HepG2 (cell line): ENCODE data around the gene ATF3. TPM values are rescaled to one million over a fixed set of nuclear protein-coding genes. Genes with fewer than 3 reads are reported as not detected.

ENCODE experiments used
- ATAC-seq: fragments of 200-7000 bp; cut with Tn5 transposase; 3 replicates; pipeline ENCODE4 v1.9.1; 2020; ENCODE audit warnings: mild to moderate bottlenecking, moderate library complexity
- BruUV-seq: library from RNA; stranded (reverse); fragments of 400-500 nt; replicated peaks from 2 replicates; lab custom pipeline; 2021; lab: Mats Ljungman, UMichigan
- CTCF ChIA-PET: fragments of 300-600 bp; formaldehyde crosslinking; extraction: SDS; loops from one replicate; lab custom pipeline; 2021; ENCODE audit warnings: low total read pairs, inconsistent platforms, low intra/inter-chr PET ratio; lab: Yijun Ruan, JAX
- POLR2A ChIA-PET: fragments of 350-600 bp; sonication (Branson Sonifier 250); formaldehyde crosslinking; loops from one replicate; lab custom pipeline; 2020; ENCODE audit warnings: antibody characterized with exemption, inconsistent platforms; lab: Yijun Ruan, JAX
- DNase-seq: peaks from one replicate; pipeline ENCODE4 v3.0.0-alpha.2; 2015; ENCODE audit warnings: low spot score
- FAIRE-seq: peaks from 3 replicates; lab custom pipeline; 2011; peaks lifted over from hg19 to GRCh38; lab: Jason Lieb, UNC
- H2AFZ ChIP-seq: one replicate; pipeline ENCODE4 v1.6.1; 2011; ENCODE audit warnings: low read length, inconsistent platforms
- H3K27ac ChIP-seq: fragments of 300-600 bp; 3 replicates; pipeline ENCODE4 v1.8.0; 2011; ENCODE audit warnings: mixed run types, mild to moderate bottlenecking, mixed read lengths, low read length, inconsistent platforms; ENCODE audit not compliant: insufficient read depth; ENCODE audit errors: extremely low read length
- H3K27me3 ChIP-seq, 2 experiments: fragments of 200-600 bp in 1 of 2; 2 replicates in 1 of 2; 3 replicates in 1 of 2; pipeline versions ENCODE4 v1.6.0 to v1.8.0; 2011; ENCODE audit warnings: low read length in 2 of 2, mild to moderate bottlenecking in 2 of 2, moderate library complexity in 2 of 2, inconsistent platforms in 1 of 2; ENCODE audit not compliant: insufficient read depth in 2 of 2, control insufficient read depth in 1 of 2
- H3K36me3 ChIP-seq, 2 experiments: fragments of 200-600 bp in 1 of 2; replicated peaks in 1 of 2; 2 replicates in 1 of 2; 3 replicates in 1 of 2; pipeline versions ENCODE4 v1.5.1 to v1.8.0; 2011; ENCODE audit warnings: low read length in 2 of 2, inconsistent platforms in 1 of 2; ENCODE audit not compliant: insufficient read depth in 2 of 2, control insufficient read depth in 1 of 2
- H3K4me1 ChIP-seq: 2 replicates; pipeline ENCODE4 v1.5.1; 2012; ENCODE audit warnings: low read length, inconsistent platforms; ENCODE audit not compliant: insufficient read depth
- H3K4me2 ChIP-seq: 2 replicates; pipeline ENCODE4 v1.6.0; 2011; ENCODE audit warnings: low read depth, low read length, inconsistent platforms
- H3K4me3 ChIP-seq, 3 experiments: fragments of 200-600 bp in 1 of 3; sonication (generic), shearing (Covaris generic) in 1 of 3; replicated peaks in 1 of 3; 2 replicates each; pipeline ENCODE4 v1.5.1; 2011 to 2016; ENCODE audit warnings: low read length in 3 of 3, inconsistent platforms in 2 of 3, low read depth in 2 of 3, mild to moderate bottlenecking in 2 of 3, control low read depth in 1 of 3, mixed read lengths in 1 of 3; ENCODE audit not compliant: insufficient read depth in 1 of 3
- H3K79me2 ChIP-seq: one replicate; pipeline ENCODE4 v1.6.1; 2011; ENCODE audit warnings: low read length, inconsistent platforms; ENCODE audit not compliant: insufficient read depth
- H3K9ac ChIP-seq: 2 replicates; pipeline ENCODE4 v1.6.0; 2011; ENCODE audit warnings: mild to moderate bottlenecking, low read depth, low read length, inconsistent platforms; ENCODE audit not compliant: insufficient read depth
- H3K9me3 ChIP-seq: 2 replicates; pipeline ENCODE4 v1.5.1; 2012; ENCODE audit warnings: mild to moderate bottlenecking, low read length
- H4K20me1 ChIP-seq: 2 replicates; pipeline ENCODE4 v1.6.0; 2011; ENCODE audit warnings: inconsistent platforms, mild to moderate bottlenecking, low read length, moderate library complexity; ENCODE audit not compliant: insufficient read depth
- ARNT ChIP-seq: fragments of 450-650 bp; IDR thresholded peaks from 2 replicates; pipeline ENCODE4 v1.6.1; 2017
- FOXK2 ChIP-seq: fragments of 450-650 bp; IDR thresholded peaks from 2 replicates; pipeline ENCODE4 v1.6.1; 2016
- GLMP ChIP-seq: sonication (generic); formaldehyde crosslinking; IDR thresholded peaks from 2 replicates; pipeline ENCODE4 v1.9.0; 2021; ENCODE audit warnings: missing genetic modification reagents, mild to moderate bottlenecking, borderline replicate concordance
- HCFC1 ChIP-seq: fragments of 150-350 bp; IDR thresholded peaks from 2 replicates; pipeline ENCODE4 v1.6.1; 2014; ENCODE audit warnings: low read depth, low read length
- KDM1A ChIP-seq: IDR thresholded peaks from 2 replicates; pipeline ENCODE4 v1.6.1; 2016; ENCODE audit warnings: missing compliant biosample characterization
- KLF12 ChIP-seq: sonication (generic); formaldehyde crosslinking; IDR thresholded peaks from 2 replicates; pipeline ENCODE4 v1.4.0; 2020; ENCODE audit warnings: missing genetic modification reagents, borderline replicate concordance
- MAFF ChIP-seq: IDR thresholded peaks from 2 replicates; pipeline ENCODE4 v1.6.1; 2011; ENCODE audit warnings: low read depth, low read length, improper control_type of control experiment
- MIXL1 ChIP-seq: IDR thresholded peaks from 2 replicates; pipeline ENCODE4 v1.6.1; 2016
- SMARCE1 ChIP-seq: fragments of 450-650 bp; IDR thresholded peaks from 2 replicates; pipeline ENCODE4 v1.6.1; 2017; ENCODE audit warnings: borderline replicate concordance
- ZBTB37 ChIP-seq: sonication (generic); formaldehyde crosslinking; IDR thresholded peaks from 2 replicates; pipeline ENCODE4 v1.4.0; 2020; ENCODE audit warnings: mild to moderate bottlenecking, missing genetic modification reagents
- ZNF138 ChIP-seq: sonication (generic); formaldehyde crosslinking; IDR thresholded peaks from 2 replicates; pipeline ENCODE4 v1.5.0; 2020; ENCODE audit warnings: mild to moderate bottlenecking, low read depth, missing genetic modification reagents
- ZNF382 ChIP-seq: sonication (generic); formaldehyde crosslinking; IDR thresholded peaks from 2 replicates; pipeline ENCODE4 v1.5.0; 2020; ENCODE audit warnings: missing genetic modification reagents, mild to moderate bottlenecking, borderline replicate concordance
- ZNF768 ChIP-seq: sonication (generic); formaldehyde crosslinking; IDR thresholded peaks from 2 replicates; pipeline ENCODE4 v1.4.0; 2020; ENCODE audit warnings: missing genetic modification reagents
- ZNF816 ChIP-seq: sonication (generic); formaldehyde crosslinking; IDR thresholded peaks from 2 replicates; pipeline ENCODE4 v1.8.0; 2022; ENCODE audit warnings: missing genetic modification reagents, mild to moderate bottlenecking, borderline replicate concordance
- WGBS: methylation state at CpG from one replicate; pipeline ENCODE4 v1.1.6; 2017; ENCODE audit warnings: low lambda C conversion rate; 5-methylcytosine and 5-hydroxymethylcytosine counted together
- in situ Hi-C: cut with HindIII; loops from 2 replicates; pipeline ENCODE4 v1.10.0; 2017; ENCODE audit warnings: low pct_unique_long_range_greater_than_20kb; ENCODE audit not compliant: extremely low pct_ligation_motif_present
- intact Hi-C: fragments of 100-400 bp; cut with micrococcal nuclease; formaldehyde crosslinking; loops from one replicate; pipeline ENCODE4 v1.10.0; 2022; ENCODE audit not compliant: unreplicated experiment
- polyA plus RNA-seq, 8 experiments: library from polyadenylated mRNA; depleted of rRNA in 3 of 8; stranded (reverse) in 7 of 8; unstranded in 1 of 8; fragments of >200 nt; fragmentation: Illumina TruSeq in 4 of 8; extraction: Trizol in 4 of 8; gene quantifications; 2 replicates each; pipeline versions ENCODE4 v1.2.1 to v1.2.3, GENCODE V29; 2011 to 2016; ENCODE audit warnings: low read depth in 4 of 8, missing spikeins in 1 of 8, mixed read lengths in 1 of 8; ENCODE audit not compliant: insufficient read depth in 1 of 8
- total RNA-seq, 5 experiments: library from RNA; depleted of rRNA; stranded (reverse); fragments of >200 nt; fragmentation: Illumina TruSeq; extraction: Trizol; gene quantifications; 2 replicates each; pipeline ENCODE4 v1.2.3, GENCODE V29; 2016; ENCODE audit warnings: low read depth in 1 of 5
- TF ChIP-seq, protein P1 (sequence below): sonication (generic); formaldehyde crosslinking; IDR thresholded peaks from 2 replicates; pipeline ENCODE4 v1.5.0; 2020; ENCODE audit warnings: missing genetic modification reagents

The ATF3 gene
- total and polyA plus RNA-seq, 2 of the 13 experiments (the other 11 are each of a cell fraction or from before 2014, with no cell fraction given), result 5.0 to 13.0 TPM

DNA sequence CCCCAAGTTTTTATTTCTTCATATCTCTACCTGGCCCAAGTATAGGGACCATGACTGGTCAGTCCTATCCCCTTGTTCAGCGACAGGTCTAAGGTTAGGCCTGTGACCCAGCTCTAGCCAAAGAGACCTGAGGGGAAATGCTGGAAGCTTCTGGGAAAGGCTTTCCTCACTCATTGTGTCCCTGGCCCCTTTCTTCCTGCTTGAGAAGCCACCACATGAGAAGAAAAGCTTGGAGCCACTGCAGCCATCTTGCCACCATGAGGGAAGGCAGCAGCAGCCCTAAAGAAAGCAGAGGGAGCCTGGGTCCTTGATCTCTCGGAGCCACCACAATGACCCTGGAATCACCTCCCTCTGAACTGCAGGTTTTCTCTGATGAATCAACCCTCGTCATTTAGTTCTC, 43.4 kb downstream of the ATF3 start:
- FAIRE-seq, result no peak
- Histone ChIP-seq H3K4me3 (no peak overlapping the region), H2AFZ (no peak overlapping the region), H3K36me3 (no peaks in the 10 kb centered on the region), H3K27me3 (peaks cover 2 to 16% of the 10 kb centered on the region in 2 experiments; a peak in 1 of 5 replicates), H3K4me2 (no peak overlapping the region), H3K9ac (no peak overlapping the region), H3K79me2 (no peaks in the 10 kb centered on the region), H3K9me3 (no peaks in the 10 kb centered on the region), H4K20me1 (no peaks in the 10 kb centered on the region; the same call in 1 of the 2 replicates), H3K27ac (no peak overlapping the region), H3K4me1 (no peaks in the 10 kb centered on the region)
- no peak for ATAC-seq
- in situ Hi-C loops (no loop called here), intact Hi-C loops (no loop called here)
- BruUV-seq, result no TSS peak
- TF ChIP-seq, protein P1, sequence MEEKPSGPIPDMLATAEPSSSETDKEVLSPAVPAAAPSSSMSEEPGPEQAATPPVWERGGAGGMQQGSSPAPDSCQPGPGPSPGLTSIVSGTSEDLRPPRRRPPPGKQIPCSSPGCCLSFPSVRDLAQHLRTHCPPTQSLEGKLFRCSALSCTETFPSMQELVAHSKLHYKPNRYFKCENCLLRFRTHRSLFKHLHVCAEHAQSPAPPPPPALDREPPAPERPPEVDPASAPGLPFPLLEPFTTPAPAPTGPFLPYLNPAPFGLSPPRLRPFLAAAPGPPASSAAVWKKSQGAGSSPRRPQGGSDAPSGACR, result no peak
- TF ChIP-seq ZNF768, result no peak
- no peak for TF ChIP-seq ZNF138 (CRISPR knock-in tag)
- no peak for TF ChIP-seq KDM1A (CRISPR knock-in tag)
- no peak for TF ChIP-seq KLF12 (CRISPR knock-in tag)
- TF ChIP-seq FOXK2, result no peak
- no peak for TF ChIP-seq MAFF
- no peak for TF ChIP-seq ZBTB37 (CRISPR knock-in tag)
- TF ChIP-seq GLMP, result no peak
- TF ChIP-seq MIXL1 (CRISPR knock-in tag), result no peak
- no peak for TF ChIP-seq ZNF816 (CRISPR knock-in tag)
- TF ChIP-seq ZNF382 (CRISPR knock-in tag), result no peak
- no peak for TF ChIP-seq HCFC1
- no peak for TF ChIP-seq ARNT
- TF ChIP-seq SMARCE1, result no peak
- WGBS, result 45% methylated on average over 3 of the region's 3 CpGs
- POLR2A ChIA-PET, result no interaction called here
- CTCF ChIA-PET, result no interaction called here
- no peak for DNase-seq
